ENCODE results near the gene RRM2.

RRM2 gene

GRCh38 chr2:10165282-10165681 lies 42.7 kb downstream of the RRM2 start:
- no peak overlapping the region for H3K4me3 ChIP-seq (ENCODE audit: low read length)
- no peak for DNase-seq (ENCODE audit: low read depth, low spot score)

- H3K4me3 ChIP-seq (ENCODE audit: low read length), result no peak overlapping the region
- no peak for DNase-seq (ENCODE audit: low read depth, low spot score)
These were observed 43.5 kb downstream of the RRM2 start for GRCh38 chr2:10165861-10166675.

- no peak for DNase-seq (ENCODE audit: low read depth, low spot score)
- H3K4me3 ChIP-seq (ENCODE audit: low read length), result no peak overlapping the region
These were observed 44.2 kb downstream of the RRM2 start for GRCh38 chr2:10166676-10167292.

- no peak overlapping the region for H3K4me3 ChIP-seq (ENCODE audit: low read length)
- DNase-seq (ENCODE audit: low read depth, low spot score), result no peak
These were observed 44.8 kb downstream of the RRM2 start for GRCh38 chr2:10167316-10167715.

- DNase-seq (ENCODE audit: low read depth, low spot score), result no peak
- no peak overlapping the region for H3K4me3 ChIP-seq (ENCODE audit: low read length)
These were observed 45.7 kb downstream of the RRM2 start for GRCh38 chr2:10168221-10168620.

GRCh38 chr2:10169053-10169578 lies 46.6 kb downstream of the RRM2 start:
- no peak for DNase-seq (ENCODE audit: low read depth, low spot score)

GRCh38 chr2:10169581-10169980 lies 47.0 kb downstream of the RRM2 start:
- no peak for DNase-seq (ENCODE audit: low read depth, low spot score)
- H3K4me3 ChIP-seq (ENCODE audit: low read length), result no peak overlapping the region

More at GRCh38 chr2:10169053-10169578, 46.6 kb downstream of the RRM2 start:
- H3K4me3 ChIP-seq (ENCODE audit: low read length), result no peak overlapping the region

GRCh38 chr2:10170256-10170655 lies 47.7 kb downstream of the RRM2 start:
- no peak for DNase-seq (ENCODE audit: low read depth, low spot score)
- no peak overlapping the region for H3K4me3 ChIP-seq (ENCODE audit: low read length)

- H3K4me3 ChIP-seq (ENCODE audit: low read length), result no peak overlapping the region
- DNase-seq (ENCODE audit: low read depth, low spot score), result no peak
These were observed 48.7 kb downstream of the RRM2 start for GRCh38 chr2:10171006-10171800.

GRCh38 chr2:10172033-10172871 lies 49.7 kb downstream of the RRM2 start:
- DNase-seq (ENCODE audit: low read depth, low spot score), result no peak
- no peak overlapping the region for H3K4me3 ChIP-seq (ENCODE audit: low read length)

GRCh38 chr2:10173258-10174005 lies 50.9 kb downstream of the RRM2 start:
- H3K4me3 ChIP-seq (ENCODE audit: low read length), result no peak overlapping the region
- DNase-seq (ENCODE audit: low read depth, low spot score), result no peak

GRCh38 chr2:10174173-10174572 lies 51.6 kb downstream of the RRM2 start:
- no peak for DNase-seq (ENCODE audit: low read depth, low spot score)

GRCh38 chr2:10175441-10175840 lies 52.9 kb downstream of the RRM2 start:
- DNase-seq (ENCODE audit: low read depth, low spot score), result no peak
- H3K4me3 ChIP-seq (ENCODE audit: low read length), result no peak overlapping the region

More at GRCh38 chr2:10174173-10174572, 51.6 kb downstream of the RRM2 start:
- no peak overlapping the region for H3K4me3 ChIP-seq (ENCODE audit: low read length)

GRCh38 chr2:10178751-10179150 lies 56.2 kb downstream of the RRM2 start:
- DNase-seq (ENCODE audit: low read depth, low spot score), result no peak
- no peak overlapping the region for H3K4me3 ChIP-seq (ENCODE audit: low read length)

- no peak overlapping the region for H3K4me3 ChIP-seq (ENCODE audit: low read length)
- DNase-seq (ENCODE audit: low read depth, low spot score), result no peak
These were observed 56.9 kb downstream of the RRM2 start for GRCh38 chr2:10179422-10179821.

GRCh38 chr2:10180229-10180628 lies 57.7 kb downstream of the RRM2 start:
- DNase-seq (ENCODE audit: low read depth, low spot score), result no peak
- no peak overlapping the region for H3K4me3 ChIP-seq (ENCODE audit: low read length)
